Osteocyte (in vitro differentiated cells): Measurements from ENCODE around the gene C13orf42. TPM values are rescaled to one million over a fixed set of nuclear protein-coding genes. Genes with fewer than 3 reads are reported as not detected.
A peak's percentile ranks its signal among the peaks of the same experiment; 100 is the strongest.

Experiments
- DNase-seq: peaks from one replicate; pipeline ENCODE4 v3.0.0; 2021; ENCODE audit warnings: mixed read lengths; ENCODE audit not compliant: unreplicated experiment; ENCODE audit errors: extremely low spot score
- H3K27ac Mint-ChIP-seq: one replicate; pipeline ENCODE4 v1.8.0; 2021; ENCODE audit warnings: mild to moderate bottlenecking, mixed read lengths; ENCODE audit not compliant: unreplicated experiment
- H3K27me3 Mint-ChIP-seq: one replicate; pipeline ENCODE4 v1.8.0; 2021; ENCODE audit warnings: mixed read lengths; ENCODE audit not compliant: unreplicated experiment
- H3K36me3 Mint-ChIP-seq: one replicate; pipeline ENCODE4 v1.8.0; 2021; ENCODE audit warnings: mixed read lengths; ENCODE audit not compliant: unreplicated experiment
- H3K4me1 Mint-ChIP-seq: one replicate; pipeline ENCODE4 v1.8.0; 2021; ENCODE audit warnings: mixed read lengths; ENCODE audit not compliant: unreplicated experiment
- H3K4me3 Mint-ChIP-seq: one replicate; pipeline ENCODE4 v1.8.0; 2021; ENCODE audit warnings: mild to moderate bottlenecking, moderate library complexity, mixed read lengths; ENCODE audit not compliant: unreplicated experiment
- H3K9me3 Mint-ChIP-seq: one replicate; pipeline ENCODE4 v1.8.0; 2021; ENCODE audit warnings: mixed read lengths; ENCODE audit not compliant: unreplicated experiment
- CTCF ChIP-seq: fragments of 200-600 bp; sonication (generic); IDR thresholded peaks from 2 replicates; pipeline ENCODE4 v1.5.0; 2021; ENCODE audit warnings: antibody characterized with exemption, mild to moderate bottlenecking, moderate library complexity
- total RNA-seq: library from RNA; stranded (reverse); gene quantifications from 2 replicates; pipeline ENCODE4 v1.2.1, GENCODE V29; 2021

C13orf42 gene
- total RNA-seq, 1 donor from 2014 or later, result not detected

- no peak overlapping the region for H3K4me3 Mint-ChIP-seq
- no peaks in the 10 kb centered on the region for H3K36me3 Mint-ChIP-seq
- H3K4me1 Mint-ChIP-seq, result peaks cover 3% of the 10 kb centered on the region
- DNase-seq, result no peak
- no peak for TF ChIP-seq CTCF
- H3K27ac Mint-ChIP-seq, result no peak overlapping the region
- H3K9me3 Mint-ChIP-seq, result no peaks in the 10 kb centered on the region
- peaks cover 13% of the 10 kb centered on the region for H3K27me3 Mint-ChIP-seq
These were observed 63.0 kb downstream of the C13orf42 start for GRCh38 chr13:51048166-51048461.

DNA sequence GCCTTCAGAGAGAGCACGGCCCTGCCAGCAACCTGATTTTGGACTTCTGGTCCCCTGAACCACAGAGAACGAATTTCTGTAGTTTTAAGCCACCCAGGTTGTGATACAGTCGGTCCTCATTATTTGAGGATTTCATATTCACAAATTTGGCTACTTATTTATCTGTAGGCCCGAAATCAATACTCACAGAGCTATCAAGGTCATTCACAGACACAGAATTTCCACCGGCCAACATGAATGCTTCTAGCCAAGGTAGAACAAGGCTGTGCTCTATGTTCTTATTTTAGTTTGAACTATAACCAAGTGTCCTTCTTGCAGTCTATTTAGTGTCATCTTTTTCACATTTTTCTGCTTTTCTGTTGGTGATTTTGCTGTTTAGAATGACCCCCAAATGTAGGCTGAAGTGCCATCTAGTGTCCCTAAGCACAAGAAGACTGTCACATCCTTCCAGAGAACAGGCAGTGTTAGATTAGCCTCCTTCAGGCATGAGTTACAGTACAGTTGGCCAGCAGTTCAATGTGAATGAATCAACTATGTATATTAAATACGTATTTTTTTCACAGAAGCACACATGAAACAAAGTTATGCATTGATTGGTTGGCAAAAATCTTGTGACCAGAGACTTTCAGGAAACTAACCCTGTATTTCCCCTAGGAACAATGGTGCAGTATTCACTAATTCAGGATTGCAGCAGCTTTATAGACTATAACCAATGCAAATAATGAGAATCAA is 63.5 kb downstream of the C13orf42 start:
- H3K9me3 Mint-ChIP-seq, result no peaks in the 10 kb centered on the region
- TF ChIP-seq CTCF, result no peak
- H3K27me3 Mint-ChIP-seq, result peaks cover 13% of the 10 kb centered on the region
- H3K27ac Mint-ChIP-seq, result no peak overlapping the region
- DNase-seq, result peak; percentile 34
- H3K4me3 Mint-ChIP-seq, result no peak overlapping the region
- no peaks in the 10 kb centered on the region for H3K36me3 Mint-ChIP-seq
- H3K4me1 Mint-ChIP-seq, result peaks cover 4% of the 10 kb centered on the region

DNA sequence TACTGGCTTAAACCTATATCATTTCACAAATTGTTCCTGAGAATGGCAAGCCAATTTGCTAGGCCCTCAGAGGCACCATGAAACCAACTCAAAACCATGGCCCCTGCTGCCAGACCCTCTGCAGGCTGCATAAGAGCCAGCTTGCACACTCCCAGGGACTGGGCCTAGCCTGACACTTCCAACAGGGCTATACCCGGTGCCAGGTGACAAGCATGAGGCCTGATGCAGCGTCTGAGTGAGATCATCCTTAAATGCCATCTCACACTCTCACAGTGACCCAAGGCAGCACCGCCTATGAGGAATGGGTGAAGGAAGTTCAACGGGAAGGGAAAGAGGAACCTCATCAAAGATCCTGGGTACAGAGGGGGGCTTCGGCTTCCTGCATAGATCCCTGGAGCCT is 65.6 kb downstream of the C13orf42 start:
- TF ChIP-seq CTCF, result no peak
- Mint-ChIP-seq H3K4me3 (no peak overlapping the region), H3K27ac (no peak overlapping the region), H3K4me1 (peaks cover 4% of the 10 kb centered on the region), H3K9me3 (no peaks in the 10 kb centered on the region), H3K27me3 (peaks cover 12% of the 10 kb centered on the region), H3K36me3 (no peaks in the 10 kb centered on the region)
- DNase-seq, result peak; percentile 54

DNA sequence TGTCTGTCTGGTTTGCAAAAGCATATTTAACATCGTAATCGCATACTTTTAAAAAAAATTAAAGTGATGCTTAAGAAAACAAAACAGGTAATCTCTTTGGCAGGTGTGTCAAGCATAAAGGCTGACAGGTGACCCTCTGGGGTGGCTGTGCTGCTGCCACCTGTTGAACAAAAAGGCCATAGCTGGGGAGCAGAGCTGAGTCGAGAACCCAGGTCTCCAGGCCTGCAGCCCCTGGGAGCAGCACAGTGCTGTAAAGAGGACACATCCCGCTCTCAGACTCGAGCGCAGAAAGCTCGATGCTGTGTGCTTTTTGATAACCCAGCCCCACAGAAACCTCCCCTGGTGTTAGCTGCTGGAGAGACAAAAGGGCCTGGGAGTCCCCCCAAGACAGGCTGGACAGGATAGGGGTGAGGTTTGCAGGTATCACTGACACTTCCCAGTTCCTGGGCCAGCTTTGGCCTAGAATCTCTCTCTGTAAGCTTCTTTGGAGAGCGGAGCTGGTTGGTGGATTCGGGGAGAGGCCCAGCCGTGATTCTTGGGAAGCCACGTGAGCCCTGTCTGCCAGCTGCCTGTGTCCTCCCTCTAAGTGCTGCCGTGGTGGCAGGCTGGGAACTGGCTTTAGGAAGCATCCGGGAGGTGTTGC is 66.9 kb downstream of the C13orf42 start:
- Mint-ChIP-seq H3K4me1 (peaks cover 4% of the 10 kb centered on the region), H3K36me3 (no peaks in the 10 kb centered on the region), H3K27me3 (peaks cover 16% of the 10 kb centered on the region), H3K27ac (no peak overlapping the region), H3K9me3 (no peaks in the 10 kb centered on the region), H3K4me3 (no peak overlapping the region)
- DNase-seq, result peak; percentile 74
- TF ChIP-seq CTCF, result no peak

DNA sequence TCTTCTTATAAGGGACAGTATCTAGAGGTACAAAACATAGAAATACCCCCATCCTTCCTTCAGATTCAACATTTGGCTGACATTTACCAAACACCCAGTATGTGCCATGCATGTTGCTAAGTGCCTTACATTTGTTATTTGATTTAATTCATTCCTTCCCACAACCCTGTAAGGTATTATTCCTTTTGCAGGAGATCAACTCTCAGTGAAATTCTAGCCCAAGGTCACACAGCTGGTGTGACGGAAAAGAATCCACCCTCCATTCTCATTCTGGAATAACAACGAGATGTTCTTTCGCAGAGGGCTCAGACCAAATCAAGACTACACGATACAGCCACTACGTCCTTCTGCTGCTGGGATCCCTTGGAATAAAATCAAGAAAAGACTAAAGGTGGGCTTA is 67.8 kb downstream of the C13orf42 start:
- peaks cover 15% of the 10 kb centered on the region for H3K27me3 Mint-ChIP-seq
- peaks cover 4% of the 10 kb centered on the region for H3K4me1 Mint-ChIP-seq
- no peaks in the 10 kb centered on the region for H3K9me3 Mint-ChIP-seq
- H3K36me3 Mint-ChIP-seq, result no peaks in the 10 kb centered on the region
- peak; percentile 17 for DNase-seq
- no peak overlapping the region for H3K4me3 Mint-ChIP-seq
- H3K27ac Mint-ChIP-seq, result no peak overlapping the region
- TF ChIP-seq CTCF, result no peak
